Transverse colon (tissue), 4 donors: ENCODE data around the gene CTSO.

ENCODE experiments used
- EP300 ChIP-seq: sonication (generic); formaldehyde crosslinking; IDR thresholded peaks from one replicate; pipeline ENCODE4 v1.6.1; 2017; ENCODE audit warnings: antibody characterized with exemption, low read depth
- POLR2A ChIP-seq: fragments of 450-650 bp; IDR thresholded peaks from one replicate; pipeline ENCODE4 v1.6.1; 2016; ENCODE audit warnings: antibody characterized with exemption, mild to moderate bottlenecking, moderate library complexity
- POLR2AphosphoS5 ChIP-seq, 3 donors: sonication (generic); formaldehyde crosslinking; IDR thresholded peaks; one replicate each; pipeline ENCODE4 v1.6.1; 2016; ENCODE audit warnings: antibody characterized with exemption in 3 of 3
- TF ChIP-seq, protein P1 (sequence below), 5 experiments: fragments of 200-600 bp in 3 of 5; fragments of 450-650 bp in 2 of 5; sonication (generic) in 3 of 5; IDR thresholded peaks; 1 replicate in 2 of 5; 2 replicates in 3 of 5; pipeline ENCODE4 v1.5.1; 2016 to 2017; ENCODE audit warnings: antibody characterized with exemption in 5 of 5, inconsistent platforms in 3 of 5, mild to moderate bottlenecking in 2 of 5, moderate library complexity in 1 of 5

DNA sequence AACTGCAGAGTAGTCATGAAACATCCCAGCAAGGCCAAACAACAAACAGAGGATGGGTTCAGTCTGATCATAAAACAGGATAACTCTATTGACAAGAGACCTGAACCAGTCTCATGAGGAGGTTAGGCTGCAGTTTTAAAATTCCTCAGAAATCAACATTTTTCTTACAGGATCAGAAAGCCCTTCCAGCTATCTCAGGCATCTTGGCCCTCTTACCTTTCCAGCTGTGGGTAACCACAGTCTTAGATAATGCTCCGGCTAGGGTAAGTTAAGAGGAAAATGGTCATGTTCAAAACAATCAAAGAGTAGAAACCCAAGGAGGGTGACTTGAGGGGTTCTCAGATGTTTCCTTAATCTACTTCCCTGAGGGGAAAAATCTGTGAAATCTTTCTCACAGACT is 5.1 kb downstream of the CTSO start:
- TF ChIP-seq POLR2A (no peak), EP300 (no peak), POLR2AphosphoS5 (IDR thresholded peaks at IDR 0.05) (no peak)
- TF ChIP-seq, protein P1, sequence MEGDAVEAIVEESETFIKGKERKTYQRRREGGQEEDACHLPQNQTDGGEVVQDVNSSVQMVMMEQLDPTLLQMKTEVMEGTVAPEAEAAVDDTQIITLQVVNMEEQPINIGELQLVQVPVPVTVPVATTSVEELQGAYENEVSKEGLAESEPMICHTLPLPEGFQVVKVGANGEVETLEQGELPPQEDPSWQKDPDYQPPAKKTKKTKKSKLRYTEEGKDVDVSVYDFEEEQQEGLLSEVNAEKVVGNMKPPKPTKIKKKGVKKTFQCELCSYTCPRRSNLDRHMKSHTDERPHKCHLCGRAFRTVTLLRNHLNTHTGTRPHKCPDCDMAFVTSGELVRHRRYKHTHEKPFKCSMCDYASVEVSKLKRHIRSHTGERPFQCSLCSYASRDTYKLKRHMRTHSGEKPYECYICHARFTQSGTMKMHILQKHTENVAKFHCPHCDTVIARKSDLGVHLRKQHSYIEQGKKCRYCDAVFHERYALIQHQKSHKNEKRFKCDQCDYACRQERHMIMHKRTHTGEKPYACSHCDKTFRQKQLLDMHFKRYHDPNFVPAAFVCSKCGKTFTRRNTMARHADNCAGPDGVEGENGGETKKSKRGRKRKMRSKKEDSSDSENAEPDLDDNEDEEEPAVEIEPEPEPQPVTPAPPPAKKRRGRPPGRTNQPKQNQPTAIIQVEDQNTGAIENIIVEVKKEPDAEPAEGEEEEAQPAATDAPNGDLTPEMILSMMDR (IDR thresholded peaks at IDR 0.05): no peak
